Hepatocyte (in vitro differentiated cells): ENCODE data around the gene STIM1. TPM values are rescaled to one million over a fixed set of nuclear protein-coding genes. Genes with fewer than 3 reads are reported as not detected.
"Not testable (repeated sequence)": the region's sequence is repeated elsewhere in the genome, so short reads cannot be mapped to it uniquely, and the experiment has no call there.

ENCODE experiments used
- DNase-seq: peaks from one replicate; pipeline ENCODE4 v3.0.0-alpha.2; 2016; ENCODE audit warnings: low spot score
- H2AFZ ChIP-seq: fragments of 200-600 bp; sonication (generic); 2 replicates; pipeline ENCODE4 v1.6.0; 2016; ENCODE audit warnings: antibody characterized with exemption, mild to moderate bottlenecking
- H3K27ac ChIP-seq: fragments of 200-600 bp; sonication (generic); 2 replicates; pipeline ENCODE4 v1.5.1; 2016; ENCODE audit warnings: mild to moderate bottlenecking
- H3K27me3 ChIP-seq: fragments of 200-600 bp; sonication (generic); 2 replicates; pipeline ENCODE4 v1.6.1; 2016
- H3K36me3 ChIP-seq: fragments of 200-600 bp; sonication (generic); replicated peaks from 2 replicates; pipeline ENCODE4 v1.5.1; 2016; ENCODE audit warnings: low read depth; ENCODE audit not compliant: insufficient read depth
- H3K4me1 ChIP-seq: fragments of 200-600 bp; sonication (generic); 2 replicates; pipeline ENCODE4 v1.5.1; 2016; ENCODE audit warnings: mild to moderate bottlenecking, moderate library complexity; ENCODE audit not compliant: insufficient read depth
- H3K4me2 ChIP-seq: fragments of 200-600 bp; sonication (generic); 2 replicates; pipeline ENCODE4 v1.6.0; 2016
- H3K4me3 ChIP-seq: fragments of 200-600 bp; sonication (generic); 2 replicates; pipeline ENCODE4 v1.5.1; 2016; ENCODE audit warnings: mild to moderate bottlenecking
- H3K79me2 ChIP-seq: fragments of 200-600 bp; sonication (generic); 2 replicates; pipeline ENCODE4 v1.6.0; 2017; ENCODE audit warnings: mild to moderate bottlenecking
- H3K9me2 ChIP-seq: fragments of 200-600 bp; sonication (generic); replicated peaks from 2 replicates; pipeline ENCODE4 v1.6.0; 2017; ENCODE audit warnings: mild to moderate bottlenecking; ENCODE audit not compliant: insufficient read depth
- H3K9me3 ChIP-seq: fragments of 200-600 bp; sonication (generic); 2 replicates; pipeline ENCODE4 v1.5.1; 2016; ENCODE audit warnings: low read depth, mild to moderate bottlenecking
- H4K20me1 ChIP-seq: fragments of 200-600 bp; sonication (generic); 2 replicates; pipeline ENCODE4 v1.6.0; 2016; ENCODE audit warnings: mild to moderate bottlenecking; ENCODE audit not compliant: insufficient read depth, poor library complexity, severe bottlenecking
- EZH2 ChIP-seq: fragments of 200-600 bp; sonication (generic); IDR thresholded peaks from 2 replicates; pipeline ENCODE4 v1.6.1; 2016; ENCODE audit warnings: antibody characterized with exemption, mild to moderate bottlenecking, borderline replicate concordance
- EZH2phosphoT487 ChIP-seq: fragments of 200-600 bp; sonication (generic); IDR thresholded peaks from one replicate; pipeline ENCODE4 v1.6.1; 2018; ENCODE audit warnings: antibody characterized with exemption, mild to moderate bottlenecking, low read depth, moderate library complexity; ENCODE audit not compliant: unreplicated experiment, severe bottlenecking
- WGBS: methylation state at CpG from one replicate; pipeline ENCODE4 v1.1.6; 2016; ENCODE audit warnings: low lambda C conversion rate; ENCODE audit errors: missing lambda C conversion rate; 5-methylcytosine and 5-hydroxymethylcytosine counted together
- polyA plus RNA-seq: library from polyadenylated mRNA; unstranded; fragments of >200 nt; fragmentation: Nextera tagmentation; extraction: Ambion mirVana; gene quantifications from 2 replicates; pipeline ENCODE4 v1.2.1, GENCODE V29; 2016
- total RNA-seq: library from RNA; depleted of rRNA; stranded (reverse); fragments of >200 nt; gene quantifications from 2 replicates; pipeline ENCODE4 v1.2.3, GENCODE V29; 2014
- TF ChIP-seq, protein P1 (sequence below): fragments of 200-600 bp; sonication (generic); IDR thresholded peaks from 2 replicates; pipeline ENCODE4 v1.5.1; 2016; ENCODE audit warnings: antibody characterized with exemption, mild to moderate bottlenecking; ENCODE audit not compliant: poor library complexity

Gene STIM1
- total and polyA plus RNA-seq, 2 experiments from 2014 or later = 18.5 to 19.6 TPM

- H3K79me2 ChIP-seq = peaks cover 10% of the 10 kb centered on the region
- no peak overlapping the region for H3K27ac ChIP-seq
- H3K9me2 ChIP-seq = no peaks in the 10 kb centered on the region
- H3K9me3 ChIP-seq = peaks cover 7% of the 10 kb centered on the region
- no peak for DNase-seq
- H3K36me3 ChIP-seq = no peaks in the 10 kb centered on the region
- no peak overlapping the region for H3K4me2 ChIP-seq
- H3K4me1 ChIP-seq = no peaks in the 10 kb centered on the region
- H3K4me3 ChIP-seq = no peak overlapping the region
- no peaks in the 10 kb centered on the region for H4K20me1 ChIP-seq
- 90% methylated on average over 1 of the region's 1 CpG for WGBS
- TF ChIP-seq EZH2 (no peak), EZH2phosphoT487 (no peak)
- TF ChIP-seq, protein P1, sequence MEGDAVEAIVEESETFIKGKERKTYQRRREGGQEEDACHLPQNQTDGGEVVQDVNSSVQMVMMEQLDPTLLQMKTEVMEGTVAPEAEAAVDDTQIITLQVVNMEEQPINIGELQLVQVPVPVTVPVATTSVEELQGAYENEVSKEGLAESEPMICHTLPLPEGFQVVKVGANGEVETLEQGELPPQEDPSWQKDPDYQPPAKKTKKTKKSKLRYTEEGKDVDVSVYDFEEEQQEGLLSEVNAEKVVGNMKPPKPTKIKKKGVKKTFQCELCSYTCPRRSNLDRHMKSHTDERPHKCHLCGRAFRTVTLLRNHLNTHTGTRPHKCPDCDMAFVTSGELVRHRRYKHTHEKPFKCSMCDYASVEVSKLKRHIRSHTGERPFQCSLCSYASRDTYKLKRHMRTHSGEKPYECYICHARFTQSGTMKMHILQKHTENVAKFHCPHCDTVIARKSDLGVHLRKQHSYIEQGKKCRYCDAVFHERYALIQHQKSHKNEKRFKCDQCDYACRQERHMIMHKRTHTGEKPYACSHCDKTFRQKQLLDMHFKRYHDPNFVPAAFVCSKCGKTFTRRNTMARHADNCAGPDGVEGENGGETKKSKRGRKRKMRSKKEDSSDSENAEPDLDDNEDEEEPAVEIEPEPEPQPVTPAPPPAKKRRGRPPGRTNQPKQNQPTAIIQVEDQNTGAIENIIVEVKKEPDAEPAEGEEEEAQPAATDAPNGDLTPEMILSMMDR = no peak
- H3K27me3 ChIP-seq = no peaks in the 10 kb centered on the region
- no peak overlapping the region for H2AFZ ChIP-seq
Observed at GRCh38 chr11:3996651-3997050, 141.2 kb downstream of the STIM1 start.

DNA sequence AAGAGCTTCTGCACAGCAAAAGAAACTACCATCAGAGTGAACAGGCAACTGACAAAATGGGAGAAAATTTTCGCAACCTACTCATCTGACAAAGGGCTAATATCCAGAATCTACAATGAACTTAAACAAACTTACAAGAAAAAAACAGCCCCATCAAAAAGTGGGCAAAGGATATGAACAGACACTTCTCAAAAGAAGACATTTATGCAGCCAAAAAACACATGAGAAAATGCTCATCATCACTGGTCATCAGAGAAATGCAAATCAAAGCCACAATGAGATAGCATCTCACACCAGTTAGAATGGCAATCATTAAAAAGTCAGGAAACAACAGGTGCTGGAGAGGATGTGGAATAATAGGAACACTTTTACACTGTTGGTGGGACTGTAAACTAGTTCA lies 149.3 kb downstream of the STIM1 start:
- not testable (repeated sequence) for H3K27me3 ChIP-seq, H3K4me2 ChIP-seq, H3K79me2 ChIP-seq, H3K4me1 ChIP-seq, H3K9me2 ChIP-seq, H4K20me1 ChIP-seq, H3K27ac ChIP-seq, DNase-seq, H3K36me3 ChIP-seq, H2AFZ ChIP-seq, H3K4me3 ChIP-seq, H3K9me3 ChIP-seq
- 100% methylated on average over 1 of the region's 1 CpG for WGBS

GRCh38 chr11:4006946-4007680 lies 151.6 kb downstream of the STIM1 start:
- Histone ChIP-seq H3K4me3 (no peak overlapping the region), H3K4me2 (no peak overlapping the region), H4K20me1 (no peaks in the 10 kb centered on the region), H3K9me2 (no peaks in the 10 kb centered on the region), H3K79me2 (no peaks in the 10 kb centered on the region), H2AFZ (no peak overlapping the region), H3K9me3 (no peaks in the 10 kb centered on the region), H3K27me3 (no peaks in the 10 kb centered on the region), H3K4me1 (no peaks in the 10 kb centered on the region), H3K36me3 (no peaks in the 10 kb centered on the region), H3K27ac (no peak overlapping the region)
- DNase-seq = no peak
- TF ChIP-seq EZH2 (no peak), EZH2phosphoT487 (no peak)
- TF ChIP-seq, protein P1 = no peak
- WGBS = 97% methylated on average over 3 of the region's 3 CpGs

DNA sequence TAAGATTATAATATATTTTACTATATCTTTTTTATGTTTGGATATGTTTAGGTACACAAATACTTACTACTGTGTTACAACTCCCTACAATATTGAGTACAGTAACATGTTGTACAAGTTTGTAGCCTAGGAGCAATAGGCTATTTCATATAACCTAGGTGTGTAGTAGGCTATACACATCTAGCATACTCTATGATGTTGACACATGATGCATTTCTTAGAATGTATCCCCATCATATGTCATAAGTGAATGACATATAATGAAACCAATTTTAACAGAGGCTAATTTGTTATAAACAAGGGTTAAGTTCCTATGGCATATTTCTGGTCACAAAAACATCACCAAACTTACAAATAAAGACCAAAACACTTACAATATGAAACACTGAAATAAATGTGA lies 152.7 kb downstream of the STIM1 start:
- no peaks in the 10 kb centered on the region for H3K79me2 ChIP-seq
- H3K27me3 ChIP-seq = no peaks in the 10 kb centered on the region
- no peaks in the 10 kb centered on the region for H3K9me2 ChIP-seq

DNA sequence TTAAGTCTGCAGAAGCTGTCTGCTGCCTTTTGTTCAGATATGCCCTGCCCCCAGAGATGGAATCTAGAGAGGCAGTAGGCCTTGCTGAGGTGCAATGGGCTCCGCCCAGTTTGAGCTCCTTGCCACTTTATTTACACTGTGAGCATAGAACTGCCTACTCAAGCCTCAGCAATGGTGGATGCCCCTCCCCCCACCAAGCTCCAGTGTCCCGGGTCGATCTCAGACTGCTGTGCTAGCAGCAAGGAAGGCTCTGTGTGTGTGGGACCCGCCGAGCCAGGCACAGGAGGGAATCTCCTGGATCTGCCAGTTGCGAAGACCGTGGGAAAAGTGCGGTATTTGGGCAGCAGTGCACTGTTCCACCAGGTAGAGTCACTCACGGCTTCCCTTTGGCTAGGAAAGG lies 161.1 kb downstream of the STIM1 start:
- H2AFZ ChIP-seq, H3K9me3 ChIP-seq, H3K4me1 ChIP-seq, H3K27ac ChIP-seq, H3K9me2 ChIP-seq, H3K4me3 ChIP-seq, DNase-seq, H3K79me2 ChIP-seq, H3K27me3 ChIP-seq, H3K4me2 ChIP-seq, H4K20me1 ChIP-seq, H3K36me3 ChIP-seq: not testable (repeated sequence)
- 85% methylated on average over 9 of the region's 9 CpGs for whole genome bisulfite sequencing

More for the DNA sequence above, 152.7 kb downstream of the STIM1 start:
- Histone ChIP-seq H3K9me3 (no peaks in the 10 kb centered on the region), H3K4me1 (no peaks in the 10 kb centered on the region), H4K20me1 (no peaks in the 10 kb centered on the region), H3K4me2 (no peak overlapping the region), H3K27ac (no peak overlapping the region), H3K36me3 (no peaks in the 10 kb centered on the region), H3K4me3 (no peak overlapping the region), H2AFZ (no peak overlapping the region)
- DNase-seq = no peak
- TF ChIP-seq EZH2phosphoT487 = no peak
- TF ChIP-seq EZH2 = no peak
- TF ChIP-seq, protein P1 = no peak
